ENCODE measurements around the gene UNC119. TPM values are rescaled to one million over a fixed set of nuclear protein-coding genes. Genes with fewer than 3 reads are reported as not detected.

UNC119 gene
- total and polyA plus RNA-seq, 9 donors = 14.4 to 27.3 (median 19.3) TPM

DNA sequence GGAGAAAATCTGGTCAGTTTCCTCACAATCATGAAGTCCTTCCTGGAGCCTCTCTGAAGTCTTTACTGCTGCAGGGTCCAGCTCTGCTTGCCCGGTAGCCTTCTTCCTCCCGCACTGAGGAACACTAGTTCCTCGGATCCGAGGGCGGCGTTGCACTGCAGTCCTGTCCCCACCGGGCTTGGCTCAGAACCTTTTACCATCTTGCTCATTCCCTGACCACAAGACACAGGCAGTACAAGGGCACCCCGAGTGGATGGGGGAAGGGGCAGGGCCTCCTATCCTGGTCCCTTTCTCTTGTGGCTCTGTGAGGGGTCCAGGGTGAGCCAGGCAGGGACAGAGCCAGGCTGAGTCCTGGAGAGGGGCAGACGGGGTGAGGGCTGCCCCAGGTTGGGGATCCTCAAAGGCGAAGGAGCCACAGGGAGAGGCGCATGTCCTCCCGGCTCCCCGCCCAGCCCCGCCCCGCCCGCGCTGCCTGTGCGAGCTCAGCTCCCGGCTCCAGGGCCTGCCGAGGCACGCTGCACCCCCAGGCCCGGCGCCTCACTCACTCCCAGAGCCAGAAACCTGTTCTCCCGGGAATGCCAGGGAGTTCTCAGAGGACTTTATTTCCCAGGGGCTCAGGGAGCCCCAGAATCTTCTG, 44.7 kb downstream of the UNC119 start:
- TF ChIP-seq, protein P1, sequence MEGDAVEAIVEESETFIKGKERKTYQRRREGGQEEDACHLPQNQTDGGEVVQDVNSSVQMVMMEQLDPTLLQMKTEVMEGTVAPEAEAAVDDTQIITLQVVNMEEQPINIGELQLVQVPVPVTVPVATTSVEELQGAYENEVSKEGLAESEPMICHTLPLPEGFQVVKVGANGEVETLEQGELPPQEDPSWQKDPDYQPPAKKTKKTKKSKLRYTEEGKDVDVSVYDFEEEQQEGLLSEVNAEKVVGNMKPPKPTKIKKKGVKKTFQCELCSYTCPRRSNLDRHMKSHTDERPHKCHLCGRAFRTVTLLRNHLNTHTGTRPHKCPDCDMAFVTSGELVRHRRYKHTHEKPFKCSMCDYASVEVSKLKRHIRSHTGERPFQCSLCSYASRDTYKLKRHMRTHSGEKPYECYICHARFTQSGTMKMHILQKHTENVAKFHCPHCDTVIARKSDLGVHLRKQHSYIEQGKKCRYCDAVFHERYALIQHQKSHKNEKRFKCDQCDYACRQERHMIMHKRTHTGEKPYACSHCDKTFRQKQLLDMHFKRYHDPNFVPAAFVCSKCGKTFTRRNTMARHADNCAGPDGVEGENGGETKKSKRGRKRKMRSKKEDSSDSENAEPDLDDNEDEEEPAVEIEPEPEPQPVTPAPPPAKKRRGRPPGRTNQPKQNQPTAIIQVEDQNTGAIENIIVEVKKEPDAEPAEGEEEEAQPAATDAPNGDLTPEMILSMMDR (IDR thresholded peaks at IDR 0.05) = no peak
- TF ChIP-seq POLR2A (IDR thresholded peaks at IDR 0.05) (no peak), EP300 (IDR thresholded peaks at IDR 0.05) (no peak)
- WGBS, 3 donors = 14 to 23% (median 20%) methylated on average over 20 to 24 of the region's 24 CpGs
- DNase-seq = no peak
- no peak overlapping the region for H3K4me3 ChIP-seq
- intact Hi-C loops (cut with DNase I) = loop anchor here in 1 of 4 donors (5.0 kb wide), 1 partner anchor 285 kb away; no protein-coding TSS in a partner anchor
- no peaks in the 10 kb centered on the region for H3K4me1 ChIP-seq (ENCODE audit: insufficient read depth)
- no peaks in the 10 kb centered on the region for H3K27me3 ChIP-seq
- no peaks in the 10 kb centered on the region for H3K9me3 ChIP-seq
- no peak overlapping the region for H3K27ac ChIP-seq
- no peaks in the 10 kb centered on the region for H3K36me3 ChIP-seq

DNA sequence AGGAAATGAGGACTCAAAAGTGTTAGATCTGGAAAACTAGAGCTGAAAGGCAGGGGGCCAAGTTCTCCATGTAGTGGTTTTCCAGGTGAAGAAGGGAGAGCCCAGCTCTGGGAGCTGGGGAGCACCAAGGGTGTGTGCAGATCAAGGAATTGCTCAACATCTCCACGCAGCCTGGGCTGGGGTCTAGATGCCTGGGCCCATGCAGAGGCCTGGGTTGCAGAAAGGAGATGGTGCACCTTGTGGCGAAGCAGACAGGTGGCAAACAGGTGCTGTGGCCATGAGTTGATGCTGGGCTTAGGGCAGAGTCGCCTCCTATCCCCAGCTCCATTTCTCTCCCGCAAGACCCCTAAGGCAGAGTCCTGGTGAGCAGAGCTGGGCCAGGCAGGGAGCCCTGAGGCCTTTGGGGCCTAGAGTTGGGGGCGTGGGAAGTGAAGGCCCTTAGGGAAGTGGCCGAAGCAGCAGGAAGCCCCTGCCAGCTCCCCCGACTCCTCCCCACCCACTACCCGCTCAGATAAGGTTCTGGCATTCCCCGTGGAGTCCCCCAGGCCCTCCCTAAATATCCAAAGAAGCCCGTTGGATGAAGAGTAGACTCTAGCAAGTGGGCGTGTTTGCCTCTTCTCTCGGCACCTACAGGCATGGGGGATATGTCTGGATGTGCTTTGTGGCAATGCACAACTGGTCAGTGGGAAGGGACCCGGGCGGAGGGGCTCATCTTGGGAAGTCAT, 45.5 kb downstream of the UNC119 start:
- Histone ChIP-seq H3K36me3 (no peaks in the 10 kb centered on the region), H3K27me3 (no peaks in the 10 kb centered on the region), H3K4me3 (no peak overlapping the region), H3K27ac (no peak overlapping the region), H3K9me3 (no peaks in the 10 kb centered on the region), H3K4me1 (ENCODE audit: insufficient read depth) (no peaks in the 10 kb centered on the region)
- TF ChIP-seq, protein P1 (IDR thresholded peaks at IDR 0.05) = no peak
- DNase-seq = no peak
- 47 to 59% (median 56%) methylated on average over 14 of the region's 14 CpGs for WGBS, 3 donors
- intact Hi-C loops (cut with DNase I) = loop anchor here in 1 of 4 donors (5.0 kb wide), 1 partner anchor 285 kb away; no protein-coding TSS in a partner anchor

DNA sequence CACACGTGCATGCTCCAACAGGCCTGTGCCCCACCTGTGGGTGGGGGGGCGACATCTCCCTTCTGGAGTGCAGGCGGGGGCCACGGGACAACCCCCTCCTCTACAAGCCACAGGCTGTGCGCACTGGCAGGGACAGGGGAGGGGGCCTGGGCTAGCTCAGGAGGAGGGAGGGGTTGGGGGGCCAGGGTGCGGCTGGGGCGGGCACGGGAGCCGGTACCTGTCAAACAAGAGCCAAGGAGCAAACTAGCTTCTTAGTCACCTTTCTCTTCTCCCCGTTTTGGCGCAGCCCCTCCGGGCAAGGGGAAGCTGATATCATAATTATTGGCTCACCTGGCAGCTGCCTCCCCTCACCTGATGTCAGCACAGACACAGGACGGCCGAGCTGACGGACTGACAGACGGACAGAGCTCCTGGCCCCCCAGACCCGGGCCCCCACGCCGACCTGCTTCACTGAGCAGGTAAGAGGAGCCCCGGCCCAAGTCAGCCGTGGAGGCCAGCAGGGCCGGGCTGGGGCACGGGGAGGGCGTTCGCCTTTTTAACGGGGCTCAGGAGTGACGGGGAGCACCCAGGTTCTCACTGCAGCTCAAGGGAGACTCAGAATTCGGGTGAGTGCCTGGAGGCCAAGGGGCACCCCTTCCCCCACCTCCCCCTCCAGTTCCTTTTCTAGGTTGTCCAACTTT, 46.3 kb downstream of the UNC119 start, which contains the start of gene FOXN1:
FOXN1 (plus strand) TSS at position 363 of the 680 bp plus-strand sequence. CDS start 17,622 bp downstream, outside the sequence.
- no peaks in the 10 kb centered on the region for H3K9me3 ChIP-seq
- intact Hi-C loops (cut with DNase I) = loop anchor here in 1 of 4 donors (5.0 kb wide), 1 partner anchor 286 kb away; no protein-coding TSS in a partner anchor
- H3K4me3 ChIP-seq = no peak within 1 kb of the TSS
- 71 to 79% (median 77%) methylated on average over 23 to 28 of the region's 28 CpGs for WGBS, 3 donors
- no peak for DNase-seq
- H3K27me3 ChIP-seq = no peaks in the 10 kb centered on the region
- H3K4me1 ChIP-seq (ENCODE audit: insufficient read depth) = no peaks in the 10 kb centered on the region
- H3K27ac ChIP-seq = no peak within 1 kb of the TSS
- no peaks in the 10 kb centered on the region for H3K36me3 ChIP-seq
- TF ChIP-seq, protein P1 (IDR thresholded peaks at IDR 0.05) = no peak
- TF ChIP-seq POLR2A (IDR thresholded peaks at IDR 0.05) (no peak), EP300 (IDR thresholded peaks at IDR 0.05) (no peak)

DNA sequence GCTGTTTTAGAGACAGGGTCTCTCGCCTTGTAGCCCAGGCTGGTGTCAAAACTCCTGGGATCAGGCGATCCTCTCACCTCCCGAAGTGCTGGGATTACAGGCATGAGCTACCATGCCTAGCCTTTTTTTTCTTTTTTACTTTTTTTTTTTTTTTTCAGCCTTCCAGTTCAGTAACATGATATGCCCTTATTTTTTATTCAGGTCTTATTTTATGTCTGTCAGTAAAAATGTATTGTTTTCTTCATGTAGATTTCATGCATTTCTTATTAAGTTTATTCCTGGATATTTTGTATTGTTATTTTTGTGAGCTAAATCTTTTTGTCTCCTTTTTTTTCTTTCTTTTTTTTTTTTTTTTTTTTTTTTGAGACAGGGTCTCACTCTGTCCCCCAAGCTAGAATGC, 49.0 kb downstream of the UNC119 start:
- no peak for DNase-seq
- no peaks in the 10 kb centered on the region for H3K9me3 ChIP-seq
- no peaks in the 10 kb centered on the region for H3K4me1 ChIP-seq (ENCODE audit: insufficient read depth)
- no peak overlapping the region for H3K4me3 ChIP-seq
- H3K27ac ChIP-seq = no peak overlapping the region
- intact Hi-C loops (cut with DNase I) = no loop called here
- TF ChIP-seq, protein P1 (IDR thresholded peaks at IDR 0.05) = no peak
- TF ChIP-seq EP300 (IDR thresholded peaks at IDR 0.05) (no peak), POLR2A (IDR thresholded peaks at IDR 0.05) (no peak)
- no peaks in the 10 kb centered on the region for H3K27me3 ChIP-seq
- 43 to 62% (median 51%) methylated on average over 3 of the region's 3 CpGs for WGBS, 3 donors
- H3K36me3 ChIP-seq = no peaks in the 10 kb centered on the region
